NCI-H446 treated with DMSO at 0.1 percent for 48 hours (cell line): ENCODE data around the gene GALNT6.

Source experiments
- DNase-seq: peaks from one replicate; lab custom pipeline; 2025; lab: John Stamatoyannopoulos, UW

The GALNT6 gene

GRCh38 chr12:51381226-51382079, 9.8 kb downstream of the GALNT6 start:
- DNase-seq = no peak

- DNase-seq = no peak
Measured at GRCh38 chr12:51379571-51379970, 11.6 kb downstream of the GALNT6 start.

GRCh38 chr12:51378749-51379148, 12.5 kb downstream of the GALNT6 start:
- no peak for DNase-seq

GRCh38 chr12:51377099-51377984, 13.9 kb downstream of the GALNT6 start:
- DNase-seq = no peak

- DNase-seq = no peak
Measured at GRCh38 chr12:51374856-51375255, 16.4 kb downstream of the GALNT6 start.

- DNase-seq = no peak
Measured at GRCh38 chr12:51374361-51374760, 16.8 kb downstream of the GALNT6 start.

- no peak for DNase-seq
Measured at GRCh38 chr12:51373187-51373586, 18.0 kb downstream of the GALNT6 start.

GRCh38 chr12:51372021-51372420, 19.2 kb downstream of the GALNT6 start:
- DNase-seq = no peak

- peak; percentile 59 for DNase-seq
Measured at GRCh38 chr12:51371295-51371953, 19.8 kb downstream of the GALNT6 start.

GRCh38 chr12:51370667-51371066, 20.5 kb downstream of the GALNT6 start:
- no peak for DNase-seq

GRCh38 chr12:51369581-51369980, 21.6 kb downstream of the GALNT6 start:
- DNase-seq = no peak

- no peak for DNase-seq
Measured at GRCh38 chr12:51368640-51369517, 22.3 kb downstream of the GALNT6 start.

GRCh38 chr12:51365276-51365675, 25.9 kb downstream of the GALNT6 start:
- no peak for DNase-seq

GRCh38 chr12:51364001-51364400, 27.2 kb downstream of the GALNT6 start:
- DNase-seq = no peak

GRCh38 chr12:51362747-51363342, 28.4 kb downstream of the GALNT6 start:
- DNase-seq = no peak

GRCh38 chr12:51362307-51362706, 28.9 kb downstream of the GALNT6 start:
- DNase-seq = no peak

GRCh38 chr12:51361161-51362016, 29.8 kb downstream of the GALNT6 start:
- DNase-seq = no peak

- no peak for DNase-seq
Measured at GRCh38 chr12:51360315-51360714, 30.9 kb downstream of the GALNT6 start.

- no peak for DNase-seq
Measured at GRCh38 chr12:51359851-51360250, 31.4 kb downstream of the GALNT6 start.

- DNase-seq = no peak
Measured at GRCh38 chr12:51358496-51358895, 32.7 kb downstream of the GALNT6 start.
